ENCODE data around the gene DERA.
"Not testable (repeated sequence)": the region's sequence is repeated elsewhere in the genome, so short reads cannot be mapped to it uniquely, and the experiment has no call there.

The DERA gene

DNA sequence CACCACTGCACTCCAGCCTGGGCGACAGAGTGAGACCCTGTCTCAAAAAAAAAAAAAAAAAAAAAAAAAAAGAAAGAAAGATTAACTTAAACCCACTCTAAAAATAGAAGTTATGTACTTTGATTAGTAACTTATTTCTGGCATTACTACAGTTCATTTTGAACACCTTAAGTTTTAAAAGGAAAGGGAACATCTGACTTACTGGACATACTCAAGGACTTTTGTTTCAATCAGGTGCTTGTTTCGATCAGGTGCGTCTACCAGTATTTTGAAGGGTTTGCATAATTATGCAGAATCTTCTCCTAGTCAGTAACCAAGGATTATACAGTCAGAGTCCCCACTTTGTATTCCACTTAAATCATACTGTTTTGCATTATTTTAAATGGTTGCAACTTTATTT, 105.6 kb downstream of the DERA start:
- DNase-seq = no peak

DNA sequence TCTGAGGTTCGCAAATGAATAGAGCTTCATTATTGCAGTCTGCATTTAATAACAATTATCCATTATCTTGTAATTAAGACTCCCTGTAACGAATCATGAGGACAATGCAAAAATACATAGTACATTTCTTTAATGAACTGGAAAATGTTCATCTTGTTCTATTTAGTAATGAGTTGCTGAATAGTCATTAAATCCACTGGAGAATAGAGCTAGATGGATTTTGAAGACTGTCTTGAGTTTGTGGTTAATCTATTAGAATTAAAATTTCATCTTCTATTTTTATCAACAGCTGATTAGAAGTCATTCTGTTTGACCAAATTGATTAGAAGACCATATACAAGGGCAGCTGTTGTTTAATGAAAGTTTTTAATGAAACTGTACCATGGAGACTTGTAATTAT, 107.2 kb downstream of the DERA start:
- no peak for DNase-seq

DNA sequence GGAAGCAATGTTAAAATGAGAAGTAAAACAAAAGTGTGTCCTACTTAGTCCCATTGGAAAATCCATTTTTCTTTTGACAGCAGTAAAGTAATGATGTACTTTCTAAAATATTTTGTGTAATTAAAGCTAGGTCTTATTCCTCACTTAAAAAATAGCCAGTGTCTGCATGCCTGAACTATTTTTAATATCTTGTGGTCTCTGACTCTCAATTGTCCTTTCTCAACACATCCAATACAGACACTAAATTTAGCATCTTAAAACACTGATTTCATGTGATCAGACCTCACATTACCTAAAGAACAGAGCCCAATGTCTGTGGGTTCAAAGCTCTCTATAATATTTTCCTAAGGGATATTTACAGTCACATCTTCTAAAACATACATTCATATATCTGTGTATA, 108.0 kb downstream of the DERA start:
- DNase-seq = no peak

DNA sequence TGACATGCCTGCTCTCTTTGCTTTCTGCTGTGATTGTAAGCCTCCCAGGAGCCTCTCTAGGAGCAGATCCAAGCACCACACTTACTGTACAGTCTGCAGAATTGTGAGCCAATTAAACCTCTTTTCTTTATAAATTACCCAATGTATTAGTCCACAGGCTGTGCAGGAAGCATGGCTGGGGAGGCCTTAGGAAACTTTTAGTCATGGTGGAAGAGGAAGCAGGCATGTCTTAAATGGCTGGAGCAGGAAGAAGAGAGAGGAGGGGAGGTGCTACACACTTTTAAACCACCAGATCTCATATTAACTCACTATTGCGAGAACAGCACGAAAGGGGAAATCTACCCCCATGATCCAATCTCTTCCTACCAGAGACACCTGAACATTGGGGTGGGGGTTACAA, 108.9 kb downstream of the DERA start:
- no peak for DNase-seq

DNA sequence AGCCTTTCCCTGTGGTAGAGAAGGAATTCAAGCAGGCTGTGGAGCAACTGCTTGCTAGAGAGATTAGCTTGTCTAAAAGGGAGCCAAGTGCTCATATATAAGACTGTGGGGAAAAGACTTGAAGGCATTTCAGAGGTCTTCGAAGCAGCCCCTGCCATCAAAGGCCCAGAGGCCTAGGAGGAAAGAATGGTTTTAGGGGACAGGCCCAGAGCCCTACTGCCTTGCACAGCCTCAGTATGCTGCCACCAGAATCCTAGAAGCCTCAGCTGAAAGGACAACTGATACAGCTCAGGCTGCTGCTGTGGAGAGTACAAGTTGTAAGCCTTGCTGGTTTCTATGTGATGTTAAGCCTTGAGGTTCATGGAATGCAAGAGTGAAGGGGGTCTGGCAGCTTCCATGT, 109.9 kb downstream of the DERA start:
- DNase-seq = no peak

DNA sequence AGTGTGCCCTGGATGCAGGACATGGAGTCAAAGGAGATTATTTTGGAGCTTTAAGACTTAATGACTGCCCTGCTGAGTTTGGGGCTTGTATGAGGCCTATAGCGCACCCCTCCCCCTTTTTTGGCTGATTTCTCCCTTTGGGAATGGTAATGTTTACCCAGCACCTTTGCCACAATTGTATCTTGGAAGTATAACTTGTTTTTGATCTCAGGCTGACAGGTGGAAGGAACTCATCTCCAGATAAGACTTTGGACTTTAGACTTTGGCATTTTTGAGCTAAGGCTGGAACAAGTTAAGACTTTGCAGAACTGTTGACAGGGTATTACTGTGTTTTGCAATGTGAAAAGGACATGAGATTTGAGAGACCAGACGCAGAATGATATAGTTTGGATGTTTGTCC, 110.5 kb downstream of the DERA start:
- DNase-seq = no peak

DNA sequence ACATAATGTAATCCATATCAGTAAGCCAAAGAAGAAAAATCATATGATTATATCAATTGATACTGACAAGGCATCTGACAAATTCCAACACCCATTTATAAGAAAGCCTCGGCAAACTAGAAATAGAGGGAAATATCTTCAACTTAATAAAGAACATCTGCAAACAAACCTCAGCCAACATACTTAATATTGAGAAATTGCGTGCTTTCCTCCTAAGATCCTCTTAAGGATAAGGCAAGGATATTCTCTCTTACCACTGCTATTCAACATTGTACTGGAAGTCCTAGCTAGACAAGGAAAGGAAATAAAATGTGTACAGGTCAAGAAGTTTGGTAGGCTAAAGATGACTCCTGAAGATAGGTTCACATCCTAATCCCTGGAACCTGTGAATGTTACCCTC, 115.9 kb downstream of the DERA start:
- no peak for DNase-seq

DNA sequence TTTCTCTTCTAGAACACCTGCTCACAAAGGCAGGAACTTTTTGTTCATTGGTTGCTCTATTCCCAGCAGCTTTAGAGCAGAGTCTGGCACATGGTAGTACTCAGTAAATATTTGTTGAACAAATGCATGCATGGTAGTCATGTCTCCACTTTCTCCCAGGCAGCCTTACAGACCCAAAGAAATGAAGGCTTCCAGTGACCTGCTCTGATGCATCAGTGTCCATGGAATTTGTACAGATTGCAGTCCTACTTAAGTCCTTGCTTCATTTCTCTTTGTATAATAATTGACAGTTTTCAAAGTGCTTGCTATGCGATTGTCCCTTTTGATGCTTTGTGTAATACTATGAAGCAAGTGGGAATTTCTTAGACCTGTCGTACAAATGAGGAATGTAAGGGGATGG, 119.6 kb downstream of the DERA start:
- DNase-seq = no peak

DNA sequence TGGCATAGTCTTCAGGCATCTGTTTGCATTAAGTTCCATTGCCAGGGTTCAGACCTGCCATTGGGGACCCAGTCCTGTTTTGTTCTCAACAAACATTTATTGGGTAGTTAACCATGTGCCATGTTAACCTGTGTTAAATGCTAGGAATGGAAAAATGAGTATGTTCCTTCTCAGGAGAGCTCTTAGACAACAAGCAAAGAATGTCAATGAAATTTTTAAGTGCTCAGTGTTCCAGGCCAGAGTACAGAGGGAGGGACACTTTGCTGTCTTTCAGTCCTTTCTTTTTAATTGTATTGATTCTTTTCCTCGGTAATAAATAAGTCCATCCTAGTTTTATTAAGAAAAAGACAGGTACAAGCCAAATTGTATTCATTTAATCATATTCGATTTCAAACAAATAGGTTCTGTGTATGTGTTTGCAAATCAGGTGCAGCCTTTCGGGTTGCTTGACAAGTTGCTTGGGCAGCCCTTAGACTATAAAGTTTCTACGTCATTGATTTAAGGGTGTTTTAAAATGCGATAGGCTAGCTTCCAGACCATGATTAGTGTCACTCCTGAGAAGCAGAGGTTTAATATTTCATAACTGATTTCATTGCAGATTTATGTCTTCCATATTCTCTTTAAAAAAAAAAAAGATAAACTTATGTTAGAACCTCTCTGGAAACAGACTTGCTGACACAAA, 123.1 kb downstream of the DERA start:
- no peak for DNase-seq

DNA sequence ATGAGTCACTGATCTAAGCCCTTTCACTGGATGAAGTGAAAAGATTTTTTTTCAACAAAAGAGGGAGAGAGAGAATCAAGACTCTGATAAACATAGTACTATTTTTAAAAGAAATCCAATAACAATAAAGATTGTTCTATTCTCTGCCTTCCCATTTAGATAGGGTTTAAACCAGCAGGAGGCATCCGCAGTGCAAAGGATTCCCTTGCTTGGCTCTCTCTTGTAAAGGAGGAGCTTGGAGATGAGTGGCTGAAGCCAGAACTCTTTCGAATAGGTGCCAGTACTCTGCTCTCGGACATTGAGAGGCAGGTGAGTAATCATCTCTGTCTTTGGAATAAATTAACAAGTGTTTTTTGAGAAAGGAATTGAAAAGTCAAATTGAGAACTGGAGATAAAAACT, 124.9 kb downstream of the DERA start:
- no peak for DNase-seq

DNA sequence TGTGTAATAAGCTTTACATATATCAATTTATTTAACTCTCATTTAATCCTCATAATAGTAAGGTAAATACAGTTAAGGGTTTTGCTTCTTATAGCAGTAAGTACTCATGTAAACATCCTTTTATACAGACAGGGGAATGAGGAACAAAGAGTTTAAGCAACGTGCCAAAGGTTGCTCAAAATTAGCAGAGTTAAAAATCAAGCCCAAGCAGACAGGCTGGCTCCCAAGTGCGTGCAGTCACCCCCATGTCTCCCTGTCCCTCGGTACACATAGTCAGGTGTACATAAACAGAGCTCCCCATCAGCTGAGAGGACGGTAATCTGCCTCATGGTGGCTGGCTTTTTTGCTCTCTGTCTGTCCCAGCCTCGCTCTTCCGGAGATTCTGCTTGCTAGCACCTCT, 126.4 kb downstream of the DERA start:
- no peak for DNase-seq

DNA sequence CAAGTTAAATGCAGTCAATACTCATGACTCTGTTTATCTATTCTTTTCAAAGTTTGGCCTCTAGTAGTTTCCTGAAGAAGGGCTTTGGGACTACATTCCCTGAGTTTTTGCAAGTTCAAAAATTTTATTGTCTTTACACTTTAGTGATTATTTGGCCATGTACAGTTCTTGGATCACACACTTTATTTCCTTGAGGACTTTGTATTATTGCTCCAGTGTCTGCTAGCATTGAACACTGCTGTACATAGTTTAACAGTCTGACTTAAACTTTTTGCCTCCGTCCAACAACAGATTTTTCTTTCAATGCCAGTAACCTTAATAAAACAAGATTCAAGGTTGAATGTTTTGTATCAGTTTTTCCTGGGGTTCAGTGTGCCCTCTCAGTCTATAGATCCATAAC, 132.3 kb downstream of the DERA start:
- no peak for DNase-seq

DNA sequence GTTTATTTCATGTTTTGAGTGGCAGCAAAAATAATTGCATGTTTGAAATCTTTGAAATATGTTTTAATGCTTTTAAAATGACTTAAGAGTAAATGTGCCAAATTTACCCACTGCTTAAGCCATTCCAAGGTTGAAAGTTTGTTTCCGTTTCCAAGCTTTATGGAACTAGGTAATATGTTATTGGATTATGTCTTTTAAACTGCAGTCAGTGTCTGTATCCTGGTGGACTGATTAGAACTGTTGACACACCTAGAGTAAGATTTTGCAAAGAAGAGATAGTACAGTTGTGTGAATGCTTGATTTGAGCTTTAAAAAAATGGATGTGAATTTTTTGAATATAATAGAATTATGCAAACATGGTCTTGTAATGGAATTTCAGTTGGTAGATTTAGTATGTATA, 135.1 kb downstream of the DERA start:
- no peak for DNase-seq

DNA sequence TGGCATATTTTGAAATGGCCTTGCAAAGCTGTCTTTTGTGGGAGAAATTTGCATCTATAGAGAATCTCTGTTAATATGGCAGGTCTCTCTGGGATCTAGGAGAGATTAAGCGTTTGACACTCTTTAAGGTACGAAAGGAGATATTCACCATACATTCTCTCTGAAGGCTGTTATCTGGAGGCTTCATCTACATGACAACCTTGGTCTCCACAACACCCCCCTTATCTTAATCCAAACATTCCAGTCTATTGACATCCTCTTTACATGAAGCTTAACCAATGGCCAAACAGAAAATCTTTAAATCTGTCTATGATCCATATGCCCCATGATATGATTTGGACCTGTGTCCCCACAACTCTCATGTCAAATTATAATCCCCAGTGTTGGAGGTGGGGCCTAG, 137.4 kb downstream of the DERA start:
- no peak for DNase-seq

DNA sequence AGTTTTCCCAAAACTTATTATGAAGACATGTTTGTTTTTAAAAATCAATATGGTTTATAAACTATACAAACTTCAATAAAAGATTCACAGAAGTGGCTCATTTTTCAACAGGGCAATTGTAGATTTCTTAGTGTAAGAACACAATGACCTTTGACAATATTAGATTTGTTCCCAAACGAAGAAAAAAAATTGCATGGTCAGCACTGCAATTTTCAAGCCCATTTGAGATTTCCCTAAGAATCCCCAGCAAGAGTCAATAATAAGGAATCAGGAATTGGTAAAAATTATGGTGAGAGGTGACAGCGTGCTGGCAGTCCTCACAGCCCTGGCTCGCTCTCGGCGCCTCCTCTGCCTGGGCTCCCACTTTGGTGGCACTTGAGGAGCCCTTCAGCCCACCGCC, 145.8 kb downstream of the DERA start:
- no peak for DNase-seq

DNA sequence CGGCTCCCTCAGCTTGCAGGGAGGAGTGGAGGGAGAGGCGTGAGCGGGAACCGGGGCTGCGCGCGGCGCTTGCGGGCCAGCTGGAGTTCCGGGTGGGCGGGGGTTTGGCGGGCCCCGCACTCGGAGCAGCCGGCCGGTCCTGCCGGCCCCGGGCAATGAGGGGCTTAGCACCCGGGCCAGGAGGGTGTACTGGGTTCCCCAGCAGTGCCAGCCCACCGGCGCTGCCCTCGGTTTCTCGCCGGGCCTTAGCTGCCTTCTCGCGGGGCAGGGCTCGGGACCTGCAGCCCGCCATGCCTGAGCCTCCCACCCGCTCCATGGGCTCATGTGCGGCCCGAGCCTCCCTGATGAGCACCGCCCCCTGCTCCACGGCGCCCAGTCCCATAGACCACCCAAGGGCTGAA, 146.2 kb downstream of the DERA start:
- not testable (repeated sequence) for DNase-seq

DNA sequence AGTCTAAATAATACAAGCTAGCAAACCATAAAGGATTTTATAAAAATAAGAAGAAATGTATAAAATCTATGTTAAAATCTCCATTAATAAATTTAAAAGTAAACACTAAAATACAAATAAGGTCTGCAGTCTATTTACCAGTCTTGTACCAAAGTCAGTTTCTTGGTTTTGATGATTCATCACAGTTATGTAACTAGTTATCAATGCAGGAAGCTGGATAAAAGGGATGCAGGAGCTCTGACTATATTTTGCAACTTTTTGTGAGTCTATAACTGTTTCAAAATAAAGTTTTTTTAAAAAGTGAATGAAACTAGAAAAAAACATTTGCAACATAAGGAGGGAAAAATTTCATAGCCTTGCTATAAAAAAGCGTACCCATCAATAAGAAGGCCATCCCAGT, 151.5 kb downstream of the DERA start:
- DNase-seq = no peak

DNA sequence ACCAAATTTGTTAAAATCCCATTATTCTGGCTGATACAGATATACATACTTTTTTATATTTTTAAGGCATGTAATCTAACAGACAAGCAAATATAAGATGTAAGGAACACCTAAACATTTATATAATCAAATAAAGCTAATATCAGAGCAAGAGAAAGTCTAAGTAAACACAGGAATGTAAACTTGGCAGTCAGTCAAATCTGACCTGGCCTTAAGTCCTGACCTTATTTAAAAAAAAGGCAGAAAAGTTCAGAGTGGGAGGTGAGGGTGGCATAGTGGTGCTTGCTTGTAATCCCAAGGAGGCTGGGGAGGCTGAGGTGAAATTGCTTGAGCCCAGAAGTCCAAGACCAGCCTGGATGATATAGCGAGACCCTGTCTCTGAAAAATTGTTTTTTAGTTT, 152.6 kb downstream of the DERA start:
- no peak for DNase-seq

DNA sequence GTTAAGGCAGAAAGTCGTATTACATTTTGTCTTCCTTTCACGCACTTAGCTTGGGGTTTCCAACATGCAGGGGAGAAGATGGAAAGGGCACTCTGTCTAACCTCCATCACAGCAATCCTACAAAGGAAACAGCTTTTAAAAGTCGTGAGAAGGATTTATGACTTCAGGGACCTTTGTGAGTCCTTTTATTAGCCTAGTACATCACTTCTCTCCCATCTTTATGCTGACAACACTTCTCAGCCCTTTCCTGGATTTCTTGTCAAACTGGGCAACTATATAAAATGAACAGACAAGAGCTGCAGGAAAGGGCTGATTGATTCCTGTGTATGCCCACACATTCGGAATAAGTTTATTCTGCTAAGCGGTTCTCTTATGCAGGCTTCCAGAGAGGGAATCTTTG, 159.0 kb downstream of the DERA start:
- no peak for DNase-seq

DNA sequence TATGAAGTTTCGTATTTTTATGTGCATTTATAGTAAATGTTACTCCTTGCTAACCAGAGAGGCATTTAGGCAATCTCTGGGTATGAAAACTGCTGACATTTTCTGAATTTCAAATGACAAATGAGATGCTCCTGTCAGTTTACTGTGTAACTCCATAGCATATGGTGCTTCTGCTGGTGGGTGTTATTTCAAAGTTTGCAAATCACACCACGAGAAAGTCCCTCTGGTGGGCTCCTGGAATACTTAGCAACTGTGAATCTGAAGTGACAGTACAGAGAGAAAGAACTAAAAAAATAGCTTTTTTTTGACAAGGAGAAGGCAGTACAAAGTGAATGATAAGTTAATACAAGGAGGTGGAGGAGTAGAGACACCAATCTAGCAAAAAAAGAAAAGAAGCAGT, 161.5 kb downstream of the DERA start:
- no peak for DNase-seq

DNA sequence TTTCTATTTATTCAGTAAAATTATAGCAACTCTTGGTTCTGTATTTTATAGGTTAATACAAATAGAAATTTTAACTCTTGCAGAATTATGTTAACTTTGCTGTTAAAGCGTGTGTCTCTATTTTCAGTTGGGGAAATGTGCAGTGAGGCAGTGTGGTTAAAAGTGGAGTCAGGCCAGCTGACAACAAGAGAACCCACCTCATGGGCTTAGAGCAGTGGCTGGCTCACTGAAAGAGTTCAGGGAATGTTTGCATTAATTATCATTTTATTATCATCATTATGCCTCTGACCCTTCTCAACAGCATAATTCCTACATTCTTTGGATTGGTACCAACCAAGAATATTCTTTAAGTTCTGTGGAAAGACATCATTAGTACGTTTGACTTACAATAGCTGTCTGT, 163.8 kb downstream of the DERA start:
- DNase-seq = no peak

DNA sequence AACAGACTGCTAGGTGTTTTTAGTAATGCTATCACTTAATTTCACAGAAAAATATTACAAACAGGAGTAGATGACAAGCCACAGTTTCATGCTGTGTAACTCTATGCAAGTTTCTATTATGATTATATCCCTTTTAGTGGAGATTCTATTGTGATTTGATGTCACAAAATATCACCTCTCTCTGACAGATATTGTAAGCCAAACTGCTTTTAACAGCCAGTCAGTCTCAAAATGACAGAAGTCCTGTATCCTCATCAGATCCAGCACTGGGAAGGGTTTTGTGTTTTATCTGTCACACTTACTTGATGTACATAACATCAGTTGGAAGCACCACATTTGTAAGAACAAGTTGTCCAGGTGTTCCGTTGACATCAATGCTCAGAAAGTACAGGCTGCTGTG, 164.8 kb downstream of the DERA start:
- no peak for DNase-seq

DNA sequence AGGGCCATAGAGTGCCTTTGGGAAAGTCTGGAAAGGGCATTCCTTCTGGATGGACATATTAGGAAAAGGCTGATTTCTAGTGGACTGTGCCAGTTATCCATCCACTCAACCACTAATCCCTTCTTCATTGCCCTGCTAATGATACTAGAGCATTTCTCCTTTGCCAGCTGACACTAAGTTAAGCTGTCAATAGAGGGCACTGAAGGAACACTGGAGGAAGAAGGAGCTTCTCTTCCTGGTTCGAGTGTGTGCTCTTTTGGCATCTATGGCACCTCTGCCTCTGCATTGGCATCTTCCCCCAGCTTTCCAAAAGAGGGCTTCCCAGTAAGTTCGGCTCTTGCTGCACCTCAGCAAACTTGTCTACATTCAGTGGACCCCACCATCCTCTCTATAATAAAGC, 165.4 kb downstream of the DERA start:
- no peak for DNase-seq

DNA sequence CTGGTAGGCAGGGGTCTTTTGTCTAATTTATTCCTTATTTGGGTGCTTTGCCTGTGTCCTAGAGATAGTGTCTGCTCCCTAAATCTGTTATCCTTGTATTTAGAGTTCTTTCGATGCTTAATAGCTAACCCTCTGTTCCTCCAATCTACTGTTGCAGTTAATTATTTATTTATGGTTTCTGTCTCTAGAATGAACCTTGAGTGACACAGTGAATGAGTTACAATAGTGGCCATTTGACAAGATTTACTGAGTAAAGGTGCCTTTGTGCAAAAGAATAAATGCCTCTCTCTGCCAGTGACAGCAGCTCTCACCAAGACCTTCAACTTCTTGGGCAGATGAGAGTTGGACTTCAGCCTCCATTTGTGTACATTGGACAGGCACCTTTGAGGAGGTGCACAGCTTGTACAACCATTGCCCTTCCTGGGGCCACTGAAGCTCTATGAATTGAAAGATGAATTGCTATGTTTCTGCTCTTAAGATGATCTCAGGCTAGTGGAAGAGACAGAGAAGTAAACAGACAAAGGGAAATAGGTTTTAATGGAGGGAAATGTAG, 165.9 kb downstream of the DERA start:
- no peak for DNase-seq

DNA sequence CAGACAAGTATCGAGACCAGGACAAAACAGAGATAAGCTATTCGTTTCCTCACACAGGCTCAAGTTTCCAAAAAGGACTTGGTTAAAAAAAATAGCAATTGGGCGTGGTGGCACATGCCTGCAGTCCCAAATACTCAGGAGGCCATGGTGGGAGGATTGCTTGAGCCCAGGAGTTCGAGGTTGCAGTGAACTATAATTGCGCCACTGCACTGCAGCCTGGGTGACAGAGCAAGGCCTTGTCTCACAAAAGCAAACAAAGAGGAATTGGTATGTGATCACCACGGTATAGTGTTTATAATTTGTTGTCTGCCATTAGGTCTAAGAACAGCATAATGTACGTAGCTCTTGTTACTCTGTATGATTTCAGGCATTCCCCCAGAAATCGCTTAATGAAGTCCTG, 175.3 kb downstream of the DERA start:
- DNase-seq = no peak

DNA sequence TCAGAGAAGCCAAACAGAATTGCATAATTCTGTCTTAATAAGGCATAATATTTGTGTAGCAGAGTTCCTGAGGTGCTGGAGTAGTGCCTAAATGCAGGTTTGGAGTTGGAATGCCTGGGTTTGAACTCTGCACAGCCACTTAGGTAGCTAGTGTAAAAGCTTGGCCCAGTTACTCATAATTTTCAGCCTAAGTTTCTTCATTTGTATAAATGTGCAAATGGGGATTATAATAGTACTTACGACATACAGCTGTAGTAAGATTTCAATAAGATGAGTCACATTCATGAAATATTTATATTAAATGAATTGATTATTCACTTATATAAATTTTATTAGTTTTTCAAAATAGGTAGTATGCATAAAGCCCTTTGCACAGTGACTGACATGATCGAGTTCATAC, 175.8 kb downstream of the DERA start:
- no peak for DNase-seq

All from activated naive CD4-positive, alpha-beta T cell treated with Interleukin-2 at 50 U/mL for 16 hours (primary cell).